Motor neuron (in vitro differentiated cells): ENCODE data around the gene PPHLN1. TPM values are rescaled to one million over a fixed set of nuclear protein-coding genes. Genes with fewer than 3 reads are reported as not detected.

Experiments used
- ATAC-seq, 8 experiments: fragments of 200-7000 bp; cut with Tn5 transposase; replicated peaks in 6 of 8; 2 replicates each; pipeline ENCODE4 v1.8.0; 2021; ENCODE audit warnings: mild to moderate bottlenecking in 8 of 8, moderate library complexity in 8 of 8
- H3K27ac ChIP-seq, 2 donors: fragments of 250-450 bp; sonication (Bioruptor Pico); 2 replicates each; pipeline ENCODE4 v1.9.0; 2021; ENCODE audit warnings: antibody characterized with exemption in 2 of 2, mild to moderate bottlenecking in 2 of 2, moderate library complexity in 1 of 2
- H3K4me1 ChIP-seq, 2 donors: fragments of 250-450 bp; sonication (Bioruptor Pico); replicated peaks in 1 of 2; 2 replicates each; pipeline ENCODE4 v1.6.1; 2021; ENCODE audit warnings: antibody characterized with exemption in 2 of 2, mild to moderate bottlenecking in 2 of 2, moderate library complexity in 1 of 2
- H3K4me3 ChIP-seq, 5 donors: fragments of 250-450 bp; sonication (Bioruptor Pico); 2 replicates each; pipeline ENCODE4 v1.9.0; 2021; ENCODE audit warnings: antibody characterized with exemption in 5 of 5, mild to moderate bottlenecking in 5 of 5, moderate library complexity in 4 of 5
- WGBS, 10 experiments: fragments of 450-650 bp; shearing (Covaris generic); methylation state at CpG; one replicate each; pipeline ENCODE4 v1.0.0; 2022; 5-methylcytosine and 5-hydroxymethylcytosine counted together
- in situ Hi-C, 9 experiments: fragments of 400-800 bp; cut with MboI; loops; one replicate each; pipeline ENCODE4 v1.15.0; 2021; ENCODE audit warnings: low sequenced_read_pairs in 9 of 9, low pct_unique_long_range_greater_than_20kb in 2 of 9; ENCODE audit not compliant: unreplicated experiment in 9 of 9
- total RNA-seq, 8 experiments: library from RNA; unstranded; fragments of 300-600 nt; gene quantifications; 2 replicates each; pipeline versions ENCODE4 v1.2.3 to v1.2.4, GENCODE V29; 2022

The PPHLN1 gene
- total RNA-seq, 8 experiments from 2014 or later, result 42.8 to 99.0 (median 66.7) TPM

DNA sequence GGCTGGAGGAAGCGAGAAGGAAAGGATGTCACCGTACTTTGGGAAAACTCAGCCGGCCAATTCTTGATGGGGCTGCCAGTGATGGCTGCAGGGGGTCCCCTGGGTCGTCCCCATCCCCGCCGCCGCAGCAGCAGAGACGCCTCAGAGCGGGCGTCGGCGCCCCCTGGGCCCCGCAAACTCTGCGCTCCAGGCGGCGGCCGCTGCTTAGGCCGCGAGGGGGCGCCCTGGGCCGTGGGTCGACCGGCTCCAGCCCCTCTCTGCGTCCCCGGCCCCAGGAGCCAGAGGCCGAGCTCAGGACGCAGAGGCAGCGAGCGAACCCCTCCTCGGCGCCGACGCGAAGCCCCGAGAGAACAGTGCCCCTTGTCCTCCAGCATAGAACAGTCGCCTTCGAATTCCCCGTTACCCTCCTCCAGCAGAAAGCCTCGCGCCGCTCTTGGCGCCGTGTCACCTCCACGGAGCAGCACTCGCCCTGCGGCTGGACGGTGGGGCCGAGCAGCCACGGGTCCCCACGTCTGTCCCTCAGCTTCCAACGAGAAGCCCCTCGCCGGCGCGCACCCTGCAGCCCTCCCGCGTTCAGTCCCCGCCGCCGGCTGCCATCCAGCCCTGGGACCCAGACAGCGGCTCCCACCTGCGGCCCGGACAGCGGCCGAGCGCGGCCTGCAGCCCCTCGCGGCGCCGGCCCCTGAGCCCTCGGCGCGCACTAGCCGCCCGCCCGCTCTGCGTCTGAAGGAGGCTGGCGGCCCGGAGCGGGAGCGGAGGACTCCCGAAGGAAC lies 157.0 kb downstream of the PPHLN1 start:
- WGBS, 10 experiments, result 0 to 20% (median 0%) methylated on average over 1 to 10 of the region's 83 CpGs; no CpG with 5 or more reads in 3 of the 10 experiments
- Histone ChIP-seq H3K27ac (peak overlapping the region; percentile 11 to 65), H3K4me1 (peaks cover 2 to 4% of the 10 kb centered on the region in 2 donors), H3K4me3 (peak overlapping the region; percentile 61 to 87 (median 67))
- in situ Hi-C loops, result loop anchor here in 2 of 9 experiments (25.0 kb wide), 1 partner anchor 804 kb away; no protein-coding TSS in a partner anchor
- ATAC-seq, result peak; percentile 59 to 83 (median 80)

DNA sequence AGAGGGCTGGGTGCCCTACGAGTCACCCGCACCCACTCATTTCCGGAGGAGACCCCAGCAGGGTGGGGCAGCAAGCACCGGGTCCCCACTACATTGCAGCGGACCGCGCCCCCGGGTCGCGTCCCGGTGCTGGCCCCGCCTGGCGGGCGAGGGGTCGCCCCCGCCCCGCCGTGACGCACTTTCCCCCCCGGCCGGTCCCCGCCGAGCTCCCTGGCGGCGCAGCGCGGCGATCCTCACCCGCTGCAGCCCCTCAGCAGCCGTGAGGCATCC lies 157.5 kb downstream of the PPHLN1 start:
- peak overlapping the region; percentile 61 to 87 (median 67) for H3K4me3 ChIP-seq
- ATAC-seq, result peak; percentile 14 to 51 (median 44)
- WGBS, 10 experiments, result no CpG with 5 or more reads among the region's 30 CpGs
- peaks cover 2 to 4% of the 10 kb centered on the region in 2 donors for H3K4me1 ChIP-seq
- in situ Hi-C loops, result loop anchor here in 2 of 9 experiments (25.0 kb wide), 1 partner anchor 804 kb away; no protein-coding TSS in a partner anchor
- H3K27ac ChIP-seq, result peak overlapping the region; percentile 11 to 65

DNA sequence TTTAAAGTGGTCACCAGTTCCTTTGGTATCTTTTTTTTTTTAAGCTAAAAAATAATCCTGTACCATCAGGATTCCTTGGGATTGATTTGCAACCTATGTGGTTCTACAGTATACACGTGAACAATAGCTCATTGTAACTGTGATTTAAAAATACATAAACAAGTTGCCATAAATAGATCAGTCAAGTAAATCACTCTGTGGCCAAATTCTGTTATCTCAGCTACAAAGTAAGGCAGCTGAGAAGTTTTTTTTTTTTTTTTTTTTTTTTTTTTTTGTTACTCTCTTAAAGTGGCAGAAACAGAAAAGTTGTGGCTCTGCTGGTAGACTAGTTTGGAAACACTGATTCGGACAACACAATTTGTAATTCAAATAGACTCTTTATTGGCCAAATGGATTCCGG lies 159.0 kb downstream of the PPHLN1 start:
- in situ Hi-C loops, result loop anchor here in 2 of 9 experiments (25.0 kb wide), 1 partner anchor 802 kb away; no protein-coding TSS in a partner anchor
- ATAC-seq, result no peak
- WGBS, 10 experiments, result 13 to 64% (median 33%) methylated on average over 2 to 3 of the region's 3 CpGs
- H3K4me1 ChIP-seq, result peaks cover 2 to 4% of the 10 kb centered on the region in 2 donors
- peak overlapping the region in 2 of 5 donors; percentile 64 to 71 for H3K4me3 ChIP-seq
- H3K27ac ChIP-seq, result no peak overlapping the region

DNA sequence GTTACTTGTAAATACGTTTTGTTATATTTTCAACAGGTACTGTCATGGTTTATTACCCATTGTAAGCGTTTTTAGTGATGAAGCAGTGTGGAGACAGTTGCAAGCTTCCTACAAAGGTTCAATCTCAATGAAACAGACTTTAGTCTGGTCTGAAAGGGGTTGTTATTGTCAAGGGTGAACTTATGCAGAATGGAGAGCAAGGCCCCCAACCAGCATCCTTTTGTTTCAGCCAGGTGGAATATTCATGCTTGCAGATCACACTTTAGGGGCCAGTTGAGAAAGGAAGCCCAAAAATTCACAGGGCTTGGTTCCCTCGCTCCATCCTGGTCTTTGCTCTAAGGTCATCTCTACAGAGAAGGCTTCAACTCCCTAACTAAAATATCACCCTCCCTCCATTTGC lies 159.9 kb downstream of the PPHLN1 start:
- in situ Hi-C loops, result loop anchor here in 2 of 9 experiments (25.0 kb wide), 1 partner anchor 801 kb away; no protein-coding TSS in a partner anchor
- no peak for ATAC-seq
- H3K27ac ChIP-seq, result no peak overlapping the region

DNA sequence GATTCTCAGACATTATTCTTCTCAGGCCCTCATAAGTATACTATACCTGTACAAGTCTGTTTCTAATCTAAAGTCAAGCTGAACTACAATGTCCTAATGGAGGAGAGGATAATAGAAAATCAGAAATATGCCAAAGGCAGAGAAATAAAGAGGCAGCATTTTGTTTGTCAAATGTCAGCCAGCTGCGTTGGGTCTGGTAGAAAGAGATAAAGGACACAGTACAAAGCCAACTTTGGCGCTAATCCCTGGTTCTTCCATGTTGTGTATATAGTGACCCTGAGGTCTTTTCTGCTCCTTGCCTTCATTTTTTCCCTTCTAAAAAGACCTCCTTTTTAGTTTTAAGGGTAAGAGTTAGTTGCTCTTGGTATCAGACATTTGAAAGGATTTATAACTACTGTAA lies 160.4 kb downstream of the PPHLN1 start:
- no peak for ATAC-seq
- Histone ChIP-seq H3K4me1 (peaks cover 2 to 4% of the 10 kb centered on the region in 2 donors), H3K4me3 (no peak overlapping the region), H3K27ac (no peak overlapping the region)
- 14 to 75% (median 60%) methylated on average over 1 to 2 of the region's 2 CpGs; no CpG with 5 or more reads in 2 of the 10 experiments for WGBS, 10 experiments
- in situ Hi-C loops, result loop anchor here in 2 of 9 experiments (25.0 kb wide), 1 partner anchor 801 kb away; no protein-coding TSS in a partner anchor

More for the DNA sequence above, 159.9 kb downstream of the PPHLN1 start:
- Histone ChIP-seq H3K4me3 (no peak overlapping the region), H3K4me1 (peaks cover 2 to 4% of the 10 kb centered on the region in 2 donors)
- 44 to 100% (median 70%) methylated on average over 1 to 3 of the region's 3 CpGs; no CpG with 5 or more reads in 2 of the 10 experiments for WGBS, 10 experiments

DNA sequence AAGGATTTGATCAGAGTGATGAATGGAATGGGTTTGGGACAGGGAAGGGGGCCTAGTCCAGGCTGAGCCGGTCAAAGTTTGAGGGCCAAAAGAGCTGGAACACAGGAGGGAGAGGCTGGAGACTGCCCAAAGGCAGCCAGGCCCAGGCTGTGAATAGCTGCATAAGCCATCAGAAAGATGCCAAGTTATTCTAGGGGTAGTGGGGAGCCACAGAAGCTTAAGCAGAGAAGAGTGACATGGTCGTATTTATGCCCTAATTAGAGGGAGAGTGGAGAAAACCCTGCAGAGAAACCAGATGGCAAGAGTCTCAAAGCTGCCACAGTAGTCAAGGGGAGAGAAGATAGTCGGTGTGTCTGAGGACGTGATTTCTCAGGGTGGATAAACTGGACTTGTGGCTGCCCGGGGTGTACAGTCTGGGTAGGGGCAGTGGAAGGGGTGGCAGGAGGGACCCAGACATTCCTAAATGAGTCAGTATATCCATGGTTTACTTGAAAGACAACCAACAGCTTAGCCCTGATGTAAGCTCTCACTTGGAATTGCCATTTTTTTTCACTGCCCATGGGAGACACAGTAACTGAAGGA lies 164.4 kb downstream of the PPHLN1 start:
- H3K4me3 ChIP-seq, result no peak overlapping the region
- no peak for ATAC-seq
- no peak overlapping the region for H3K27ac ChIP-seq
- peaks cover 0 to 1% of the 10 kb centered on the region in 2 donors for H3K4me1 ChIP-seq
- WGBS, 10 experiments, result 60 to 100% (median 87%) methylated on average over 1 to 5 of the region's 5 CpGs; no CpG with 5 or more reads in 4 of the 10 experiments
- in situ Hi-C loops, result loop anchor here in 2 of 9 experiments (25.0 kb wide), 1 partner anchor 797 kb away; no protein-coding TSS in a partner anchor

Other genes with a start within 250 kb of the PPHLN1 start
- gene GXYLT1, start 181.3 kb upstream of the PPHLN1 start, total RNA-seq, result 10 to 100 TPM in 1 of 8 experiments, 1 to 10 TPM in 7; 4.0 to 11.8 (median 5.8) TPM
- gene YAF2, start 87.9 kb upstream of the PPHLN1 start, total RNA-seq, result 10 to 100 TPM; 14.9 to 34.0 (median 29.4) TPM
- gene ZCRB1, start 73 bp upstream of the PPHLN1 start, total RNA-seq, result 10 to 100 TPM; 34.1 to 70.0 (median 44.1) TPM